ENCODE data around the gene SPO11.

Gene SPO11

GRCh38 chr20:57289391-57290177 is 40.0 kb upstream of the SPO11 start:
- TF ChIP-seq FOXP2 (optimal IDR thresholded peaks at IDR 0.05; ENCODE audit: control extremely low read depth, extremely low read length, insufficient read depth) (no peak), POLR2AphosphoS5 (IDR thresholded peaks at IDR 0.05; ENCODE audit: borderline replicate concordance, low read depth, low read length) (no peak), EZH2 (IDR thresholded peaks at IDR 0.05) (no peak)
- Histone ChIP-seq H3K36me3 (ENCODE audit: insufficient read depth, low read length) (no peaks in the 10 kb centered on the region), H3K27ac (no peak overlapping the region), H3K9ac (ENCODE audit: insufficient read length) (no peak overlapping the region), H3K9me3 (ENCODE audit: low read depth, low read length) (no peaks in the 10 kb centered on the region), H3K4me3 (no peak overlapping the region)
- no peak for DNase-seq (ENCODE audit: low read depth, low spot score)

DNA sequence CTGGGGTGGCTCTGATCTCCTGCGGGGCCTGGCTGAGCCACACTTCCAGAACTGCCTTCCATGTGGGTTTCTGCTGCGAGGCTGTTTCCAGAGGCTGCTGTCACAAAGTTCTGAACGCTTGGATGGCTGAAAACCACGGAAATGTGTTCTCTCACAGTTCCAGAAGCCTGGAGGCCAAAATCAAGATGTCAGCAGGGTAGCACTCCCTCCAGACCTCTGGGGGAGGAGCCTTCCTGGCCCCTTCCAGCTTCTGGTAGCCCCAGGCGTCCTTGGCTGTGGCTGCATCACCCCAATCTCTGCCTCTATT is 39.5 kb upstream of the SPO11 start:
- Histone ChIP-seq H3K4me3 (no peak overlapping the region), H3K9me3 (ENCODE audit: low read depth, low read length) (no peaks in the 10 kb centered on the region), H3K9ac (ENCODE audit: insufficient read length) (no peak overlapping the region), H3K36me3 (ENCODE audit: insufficient read depth, low read length) (no peaks in the 10 kb centered on the region), H3K27ac (no peak overlapping the region)
- no peak for DNase-seq (ENCODE audit: low read depth, low spot score)
- TF ChIP-seq POLR2AphosphoS5 (IDR thresholded peaks at IDR 0.05; ENCODE audit: borderline replicate concordance, low read depth, low read length) (no peak), EZH2 (IDR thresholded peaks at IDR 0.05) (no peak), FOXP2 (optimal IDR thresholded peaks at IDR 0.05; ENCODE audit: control extremely low read depth, extremely low read length, insufficient read depth) (no peak)

GRCh38 chr20:57291003-57291402 is 38.6 kb upstream of the SPO11 start:
- Histone ChIP-seq H3K4me3 (no peak overlapping the region), H3K36me3 (ENCODE audit: insufficient read depth, low read length) (no peaks in the 10 kb centered on the region), H3K9me3 (ENCODE audit: low read depth, low read length) (no peaks in the 10 kb centered on the region), H3K27ac (no peak overlapping the region), H3K9ac (ENCODE audit: insufficient read length) (no peak overlapping the region)
- TF ChIP-seq POLR2AphosphoS5 (IDR thresholded peaks at IDR 0.05; ENCODE audit: borderline replicate concordance, low read depth, low read length) = no peak
- no peak for DNase-seq (ENCODE audit: low read depth, low spot score)

DNA sequence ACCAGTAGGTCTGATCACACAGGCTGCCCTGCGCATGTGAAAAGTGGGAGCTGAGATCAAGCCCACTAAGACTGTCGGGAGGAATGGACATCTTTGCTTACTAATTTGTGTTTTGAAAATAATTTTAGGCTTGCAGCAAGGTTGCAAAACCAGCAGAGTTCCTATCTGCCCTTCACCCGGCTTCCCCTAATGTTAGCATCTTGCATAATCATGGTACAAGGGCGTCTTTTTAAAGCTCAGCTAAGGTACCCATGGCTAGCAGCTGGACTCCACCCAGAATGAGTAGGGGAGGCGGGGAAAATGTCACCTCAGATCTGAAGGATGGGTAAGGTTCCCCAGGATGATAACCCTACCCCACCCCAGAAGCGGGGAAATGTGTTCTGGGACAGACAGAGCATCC is 37.9 kb upstream of the SPO11 start:
- H3K27ac ChIP-seq = no peak overlapping the region
- DNase-seq (ENCODE audit: low read depth, low spot score) = no peak
- H3K36me3 ChIP-seq (ENCODE audit: insufficient read depth, low read length) = no peaks in the 10 kb centered on the region
- TF ChIP-seq POLR2AphosphoS5 (IDR thresholded peaks at IDR 0.05; ENCODE audit: borderline replicate concordance, low read depth, low read length) (no peak), EZH2 (IDR thresholded peaks at IDR 0.05) (no peak), FOXP2 (optimal IDR thresholded peaks at IDR 0.05; ENCODE audit: control extremely low read depth, extremely low read length, insufficient read depth) (no peak)
- H3K4me3 ChIP-seq = no peak overlapping the region
- no peaks in the 10 kb centered on the region for H3K9me3 ChIP-seq (ENCODE audit: low read depth, low read length)
- no peak overlapping the region for H3K9ac ChIP-seq (ENCODE audit: insufficient read length)

GRCh38 chr20:57292611-57293010 is 37.0 kb upstream of the SPO11 start:
- no peaks in the 10 kb centered on the region for H3K9me3 ChIP-seq (ENCODE audit: low read depth, low read length)
- H3K36me3 ChIP-seq (ENCODE audit: insufficient read depth, low read length) = no peaks in the 10 kb centered on the region
- no peak overlapping the region for H3K27ac ChIP-seq
- H3K4me3 ChIP-seq = no peak overlapping the region
- no peak for DNase-seq (ENCODE audit: low read depth, low spot score)
- H3K9ac ChIP-seq (ENCODE audit: insufficient read length) = no peak overlapping the region
- TF ChIP-seq POLR2AphosphoS5 (IDR thresholded peaks at IDR 0.05; ENCODE audit: borderline replicate concordance, low read depth, low read length) = no peak
- peak; percentile 8 for TF ChIP-seq EZH2 (IDR thresholded peaks at IDR 0.05)

DNA sequence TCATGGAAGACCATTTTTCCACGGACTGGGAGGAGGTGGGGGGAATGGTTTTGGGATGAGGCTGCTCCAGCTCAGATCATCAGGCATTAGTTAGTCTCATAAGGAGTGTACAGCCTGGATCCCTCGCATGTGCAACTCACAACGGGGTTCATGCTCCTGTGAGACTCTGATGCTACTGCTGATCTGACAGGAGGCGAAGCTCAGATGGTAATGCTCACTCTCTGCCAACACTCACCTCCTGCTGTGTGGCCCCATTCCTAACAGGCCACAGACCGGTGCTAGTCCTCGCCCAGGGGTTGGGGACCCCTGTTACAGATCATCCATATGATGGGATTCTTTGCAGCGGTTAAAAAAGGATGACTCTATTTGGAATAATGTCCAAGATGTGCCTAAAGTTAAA is 35.6 kb upstream of the SPO11 start:
- no peaks in the 10 kb centered on the region for H3K36me3 ChIP-seq (ENCODE audit: insufficient read depth, low read length)
- DNase-seq (ENCODE audit: low read depth, low spot score) = no peak
- TF ChIP-seq FOXP2 (optimal IDR thresholded peaks at IDR 0.05; ENCODE audit: control extremely low read depth, extremely low read length, insufficient read depth) = no peak
- no peak for TF ChIP-seq EZH2 (IDR thresholded peaks at IDR 0.05)
- TF ChIP-seq POLR2AphosphoS5 (IDR thresholded peaks at IDR 0.05; ENCODE audit: borderline replicate concordance, low read depth, low read length) = no peak
- H3K27ac ChIP-seq = no peak overlapping the region
- no peak overlapping the region for H3K4me3 ChIP-seq
- no peaks in the 10 kb centered on the region for H3K9me3 ChIP-seq (ENCODE audit: low read depth, low read length)
- H3K9ac ChIP-seq (ENCODE audit: insufficient read length) = no peak overlapping the region

GRCh38 chr20:57294550-57294949 is 35.1 kb upstream of the SPO11 start:
- Histone ChIP-seq H3K9ac (ENCODE audit: insufficient read length) (no peak overlapping the region), H3K9me3 (ENCODE audit: low read depth, low read length) (no peaks in the 10 kb centered on the region), H3K27ac (no peak overlapping the region), H3K36me3 (ENCODE audit: insufficient read depth, low read length) (no peaks in the 10 kb centered on the region), H3K4me3 (no peak overlapping the region)
- DNase-seq (ENCODE audit: low read depth, low spot score) = no peak
- no peak for TF ChIP-seq FOXP2 (optimal IDR thresholded peaks at IDR 0.05; ENCODE audit: control extremely low read depth, extremely low read length, insufficient read depth)
- TF ChIP-seq POLR2AphosphoS5 (IDR thresholded peaks at IDR 0.05; ENCODE audit: borderline replicate concordance, low read depth, low read length) = no peak
- no peak for TF ChIP-seq EZH2 (IDR thresholded peaks at IDR 0.05)

- Histone ChIP-seq H3K9me3 (ENCODE audit: low read depth, low read length) (no peaks in the 10 kb centered on the region), H3K27ac (no peak overlapping the region), H3K9ac (ENCODE audit: insufficient read length) (no peak overlapping the region), H3K36me3 (ENCODE audit: insufficient read depth, low read length) (no peaks in the 10 kb centered on the region), H3K4me3 (no peak overlapping the region)
- no peak for TF ChIP-seq FOXP2 (optimal IDR thresholded peaks at IDR 0.05; ENCODE audit: control extremely low read depth, extremely low read length, insufficient read depth)
- no peak for TF ChIP-seq EZH2 (IDR thresholded peaks at IDR 0.05)
- no peak for TF ChIP-seq POLR2AphosphoS5 (IDR thresholded peaks at IDR 0.05; ENCODE audit: borderline replicate concordance, low read depth, low read length)
- DNase-seq (ENCODE audit: low read depth, low spot score) = no peak
Measured at GRCh38 chr20:57298457-57298856, 31.1 kb upstream of the SPO11 start.

GRCh38 chr20:57301026-57301425 is 28.6 kb upstream of the SPO11 start:
- Histone ChIP-seq H3K27ac (no peak overlapping the region), H3K36me3 (ENCODE audit: insufficient read depth, low read length) (no peaks in the 10 kb centered on the region), H3K4me3 (no peak overlapping the region), H3K9ac (ENCODE audit: insufficient read length) (no peak overlapping the region), H3K9me3 (ENCODE audit: low read depth, low read length) (no peaks in the 10 kb centered on the region)
- DNase-seq (ENCODE audit: low read depth, low spot score) = no peak
- TF ChIP-seq FOXP2 (optimal IDR thresholded peaks at IDR 0.05; ENCODE audit: control extremely low read depth, extremely low read length, insufficient read depth) (no peak), POLR2AphosphoS5 (IDR thresholded peaks at IDR 0.05; ENCODE audit: borderline replicate concordance, low read depth, low read length) (no peak), EZH2 (IDR thresholded peaks at IDR 0.05) (no peak)
